NCI-H1694 treated with DMSO at 0.1 percent for 48 hours (cell line): ENCODE measurements around the gene IL32.
"Not testable (repeated sequence)": the region's sequence is repeated elsewhere in the genome, so short reads cannot be mapped to it uniquely, and the experiment has no call there.

ENCODE experiments used
- DNase-seq: peaks from one replicate; lab custom pipeline; 2025; lab: John Stamatoyannopoulos, UW

The IL32 gene

DNA sequence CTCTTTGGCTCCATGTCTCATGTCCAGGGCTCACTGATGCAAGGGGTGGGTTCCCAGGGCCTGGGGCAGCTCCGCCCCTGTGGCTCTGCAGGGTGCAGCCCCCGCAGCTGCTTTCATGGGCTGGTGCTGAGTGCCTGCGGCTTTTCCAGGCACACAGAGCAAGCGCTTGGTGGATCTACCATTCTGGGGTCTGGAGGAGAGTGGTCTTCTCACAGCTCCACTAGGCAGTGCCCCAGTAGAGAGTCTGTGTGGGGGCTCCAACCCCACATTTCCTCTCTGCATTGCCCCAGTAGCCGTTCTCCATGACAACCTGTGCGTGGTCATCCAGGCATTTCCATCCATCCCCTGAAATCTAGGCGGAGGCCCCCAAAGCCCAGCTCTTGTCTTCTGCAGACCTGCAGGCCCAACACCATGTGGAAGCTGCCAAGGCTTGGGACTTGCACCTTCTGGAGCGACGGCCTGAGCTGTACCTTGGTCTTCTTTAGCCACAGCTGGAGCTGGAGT lies 5.2 kb downstream of the IL32 start:
- no peak for DNase-seq

DNA sequence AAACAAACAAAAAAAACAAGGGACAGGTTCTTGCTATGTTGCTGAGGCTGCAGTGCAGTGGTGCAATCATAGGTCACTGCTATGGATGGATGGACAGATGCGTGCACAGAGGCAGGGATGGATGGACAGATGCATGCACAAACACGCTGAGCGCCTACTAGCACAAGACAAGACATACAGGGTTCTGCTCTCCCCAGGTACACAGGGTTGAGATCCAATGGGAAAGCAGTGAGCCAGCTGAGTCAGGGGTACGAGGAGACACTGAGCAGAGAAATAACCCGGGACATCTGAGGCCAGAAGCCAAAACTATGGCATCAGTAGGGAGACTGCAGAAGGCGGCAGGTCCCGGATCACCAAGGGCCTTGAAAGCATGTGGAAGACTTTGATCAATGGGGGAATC lies 6.2 kb downstream of the IL32 start:
- DNase-seq: no peak

DNA sequence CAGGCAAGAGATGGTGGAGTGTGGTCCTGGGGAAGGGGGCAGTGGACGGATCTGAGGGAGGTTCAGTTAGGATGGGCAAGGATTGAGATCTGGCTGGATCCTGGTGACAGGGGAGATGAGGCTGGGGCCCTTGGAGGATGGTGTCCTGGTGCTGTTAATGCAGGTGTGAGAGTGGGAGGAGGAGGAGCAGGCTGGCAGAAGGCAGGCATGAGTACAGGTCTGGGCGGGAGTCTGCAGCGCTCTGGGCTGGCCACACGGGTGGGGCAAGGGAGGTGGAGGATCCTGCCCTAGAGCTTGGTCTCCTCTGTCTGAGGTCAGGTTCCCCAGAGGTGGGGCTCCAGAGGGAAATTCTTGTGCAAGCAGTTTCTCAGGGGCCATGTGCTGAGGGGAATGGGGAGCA lies 6.7 kb downstream of the IL32 start:
- DNase-seq: not testable (repeated sequence)

DNA sequence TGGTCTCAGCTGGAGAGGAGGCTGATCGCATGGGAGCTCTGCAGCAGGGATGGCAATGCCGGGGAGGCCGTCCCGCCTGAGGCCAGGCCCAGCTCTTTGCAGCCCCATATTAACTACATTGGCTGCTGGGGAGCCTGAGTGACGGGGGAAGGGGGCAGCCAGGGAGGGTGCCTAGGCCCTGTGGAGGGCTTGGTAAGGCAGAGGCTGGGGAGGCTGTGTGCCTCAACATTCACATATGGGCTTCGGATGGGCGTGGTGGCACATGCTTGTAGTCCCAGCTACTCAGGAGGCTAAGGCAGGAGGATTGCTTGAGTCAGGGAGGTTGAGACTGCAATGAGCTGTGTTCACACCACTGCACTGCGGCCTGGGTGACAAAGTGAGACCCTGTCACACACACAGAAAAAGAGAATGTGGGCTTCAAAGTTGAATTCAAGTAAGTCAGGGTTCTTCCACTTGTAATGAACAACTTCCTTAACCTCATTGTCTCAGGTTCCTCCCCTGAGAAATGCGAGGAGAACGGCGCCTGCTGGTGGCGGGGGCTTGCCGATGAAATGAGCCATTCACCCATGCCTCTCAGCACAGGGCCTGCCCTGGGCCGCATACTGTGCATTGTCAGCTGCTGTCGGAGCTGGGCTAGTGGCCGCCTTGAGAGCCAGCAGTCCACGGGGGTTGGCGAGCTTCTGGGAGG lies 7.3 kb downstream of the IL32 start:
- not testable (repeated sequence) for DNase-seq

DNA sequence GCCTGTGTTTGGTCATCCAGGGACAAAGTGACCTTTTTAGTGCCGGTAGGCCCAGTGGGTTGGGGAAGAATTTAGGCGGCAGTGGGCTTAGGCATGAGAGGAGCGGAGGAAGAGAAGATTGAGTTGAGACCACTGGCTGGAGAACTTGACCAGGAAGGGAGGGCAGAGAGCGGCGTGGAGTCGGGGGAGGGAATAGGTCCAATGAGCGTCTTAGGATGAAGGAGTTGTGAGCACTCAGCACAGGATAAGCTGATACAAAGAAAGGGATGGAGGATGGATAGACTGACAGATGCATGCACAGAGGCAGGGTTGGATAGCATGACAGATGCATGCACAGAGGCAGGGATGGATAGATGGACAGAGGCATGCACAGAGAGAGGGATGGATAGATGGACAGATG lies 8.0 kb downstream of the IL32 start:
- DNase-seq: no peak

DNA sequence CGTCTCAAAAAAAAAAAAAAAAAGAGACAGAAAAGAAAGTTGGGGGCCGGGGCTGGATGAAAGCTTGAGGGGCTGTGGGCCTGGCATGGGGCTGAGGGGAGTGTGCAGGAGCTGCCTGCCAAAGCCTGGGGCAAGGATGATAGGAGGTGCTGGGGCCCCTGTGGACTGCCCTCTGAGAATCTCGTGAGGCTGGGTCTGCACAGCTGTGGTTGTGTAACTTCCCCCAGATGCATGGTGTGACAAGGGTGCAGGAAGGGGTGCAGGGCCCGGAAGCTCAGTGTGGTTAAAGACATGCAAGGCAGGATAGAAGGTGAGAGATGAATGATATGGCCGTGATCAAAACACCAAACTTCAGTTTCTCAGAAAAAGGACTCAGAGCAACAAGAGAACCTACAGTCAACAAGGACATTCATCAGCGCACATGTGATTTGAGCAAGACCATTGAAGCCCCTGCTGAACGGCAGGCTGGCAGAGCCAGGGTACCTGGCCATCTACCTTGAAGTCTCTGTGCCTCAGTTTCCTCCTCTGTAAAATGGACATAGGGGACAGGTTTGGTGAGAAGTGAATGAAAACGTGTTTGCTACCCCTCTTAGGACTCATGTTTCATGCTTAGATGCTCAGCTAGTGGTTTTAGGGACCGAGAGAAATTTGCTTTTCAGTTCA lies 9.6 kb downstream of the IL32 start:
- no peak for DNase-seq

DNA sequence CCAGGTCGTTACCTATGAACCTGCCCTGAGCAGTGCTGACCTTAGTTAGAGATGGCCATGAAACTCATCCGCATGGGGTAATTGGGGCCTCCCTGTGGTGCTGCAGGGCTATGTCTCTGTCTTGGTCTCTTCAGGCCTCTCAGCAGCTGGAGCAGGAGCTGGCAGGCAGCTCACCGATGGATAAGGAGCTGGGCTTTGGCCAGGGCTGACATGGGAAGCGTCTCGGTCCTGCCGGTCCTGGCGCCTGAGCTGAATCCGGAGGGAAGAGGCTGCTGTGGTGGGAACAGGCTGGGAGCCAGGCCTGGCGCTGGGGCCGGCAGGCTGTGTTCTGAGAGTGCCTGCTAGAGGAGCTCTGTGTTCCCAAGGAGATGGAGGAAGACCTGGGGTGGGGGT lies 10.1 kb downstream of the IL32 start:
- DNase-seq: no peak

DNA sequence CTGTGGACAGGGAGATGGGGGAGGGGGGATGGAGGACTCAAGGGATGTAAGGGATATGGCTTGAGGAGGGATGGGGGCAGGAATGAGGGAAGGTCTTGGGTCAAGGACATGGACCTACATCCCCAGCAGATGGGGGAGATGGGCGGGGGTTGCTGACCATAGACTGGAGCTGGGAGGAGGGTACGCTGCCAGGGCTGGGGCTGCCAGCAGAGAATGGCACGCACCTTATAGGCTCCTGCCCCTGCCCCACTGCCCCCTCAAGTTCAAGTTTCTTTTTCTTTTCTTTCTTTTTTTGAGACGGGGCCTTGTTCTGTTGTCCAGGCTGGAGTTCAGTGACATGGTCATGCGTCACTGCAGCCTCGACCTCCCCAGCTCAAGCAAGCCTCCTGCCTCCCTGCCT lies 10.5 kb downstream of the IL32 start:
- not testable (repeated sequence) for DNase-seq

DNA sequence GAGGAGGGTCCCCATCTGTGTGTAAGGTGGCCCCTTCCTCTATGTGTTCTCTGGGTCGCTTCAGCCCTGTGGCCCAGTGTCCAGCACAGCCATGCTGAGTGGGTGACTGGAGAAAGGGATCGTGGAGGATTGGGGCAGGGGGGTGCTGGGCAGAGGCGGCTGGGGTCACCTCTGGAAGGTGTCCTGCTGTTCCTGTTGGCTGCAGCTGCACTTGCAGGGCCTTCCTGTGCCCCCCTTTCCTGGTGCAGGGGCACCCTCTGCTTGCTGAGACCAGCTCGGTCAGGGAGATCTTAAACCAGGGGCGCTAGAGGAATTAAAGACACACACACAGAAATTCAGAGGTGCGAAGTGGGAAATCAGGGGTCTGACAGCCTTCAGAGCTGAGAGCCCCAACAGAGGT lies 11.1 kb downstream of the IL32 start:
- DNase-seq: no peak

DNA sequence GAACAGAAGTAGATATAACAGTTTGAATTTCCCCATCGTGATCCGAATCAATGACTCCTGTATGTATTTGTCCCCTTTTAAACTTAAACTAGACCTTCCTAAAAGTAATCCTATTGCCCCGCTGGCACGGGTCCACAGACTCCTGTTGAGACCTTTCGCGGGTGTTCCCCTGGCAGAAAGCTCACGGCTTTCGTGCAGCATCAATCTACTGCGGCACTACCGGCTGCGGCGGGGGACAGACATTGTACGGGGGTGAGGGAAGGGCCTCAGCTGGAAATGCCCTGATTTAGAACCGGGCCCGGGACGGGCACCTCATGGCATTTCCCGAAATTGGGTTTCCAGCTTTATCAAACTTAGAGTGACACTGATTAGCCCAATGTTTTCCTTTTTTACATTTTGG lies 14.6 kb downstream of the IL32 start:
- DNase-seq: no peak

DNA sequence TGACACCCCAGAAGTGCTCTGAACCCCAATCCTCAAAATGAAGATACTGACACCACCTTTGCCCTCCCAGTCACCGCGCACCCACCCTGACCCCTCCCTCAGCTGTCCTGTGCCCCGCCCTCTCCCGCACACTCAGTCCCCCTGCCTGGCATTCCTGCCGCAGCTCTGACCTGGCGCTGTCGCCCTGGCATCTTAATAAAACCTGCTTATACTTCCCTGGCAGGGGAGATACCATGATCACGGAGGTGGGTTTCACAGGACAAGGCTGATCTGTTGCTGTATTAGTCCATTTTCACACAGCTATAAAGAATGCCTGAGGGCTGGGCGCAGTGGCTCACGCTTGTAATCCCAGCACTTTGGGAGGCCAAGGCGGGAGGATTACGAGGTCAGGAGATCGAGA lies 16.5 kb downstream of the IL32 start:
- not testable (repeated sequence) for DNase-seq

DNA sequence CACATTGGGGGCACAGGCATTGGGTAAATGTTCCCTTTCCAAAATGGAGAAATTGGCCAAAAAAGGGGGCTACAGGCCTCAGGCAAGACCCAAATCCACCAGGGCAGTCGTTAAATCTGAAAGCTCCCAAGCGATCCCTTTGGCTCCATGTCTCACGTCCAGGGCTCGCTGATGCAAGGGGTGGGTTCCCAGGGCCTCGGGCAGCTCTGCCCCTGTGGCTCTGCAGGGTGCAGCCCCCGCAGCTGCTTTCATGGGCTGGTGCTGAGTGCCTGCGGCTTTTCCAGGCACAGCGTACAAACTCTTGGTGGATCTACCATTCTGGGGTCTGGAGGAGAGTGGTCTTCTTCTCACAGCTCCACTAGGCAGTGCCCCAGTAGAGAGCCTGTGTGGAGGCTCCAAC lies 18.0 kb downstream of the IL32 start:
- DNase-seq: not testable (repeated sequence)

DNA sequence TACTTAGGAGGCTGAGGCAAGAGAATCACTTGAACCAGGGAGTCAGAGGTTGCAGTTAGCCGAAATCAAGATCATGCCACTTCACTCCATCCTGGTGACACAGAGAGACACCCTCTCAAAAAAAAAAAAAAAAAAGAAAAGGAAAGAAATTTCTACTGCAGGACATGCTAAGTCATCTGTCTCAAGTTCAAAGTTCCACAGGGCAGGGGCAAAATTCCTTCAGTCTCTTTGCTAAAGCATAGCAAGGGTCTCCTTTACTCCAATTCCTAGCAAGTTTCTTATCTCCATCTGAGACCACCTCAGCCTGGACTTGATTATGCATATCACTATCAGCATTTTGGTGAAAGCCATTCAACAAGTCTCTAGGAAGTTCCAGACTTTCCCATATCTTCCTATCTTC lies 19.1 kb downstream of the IL32 start:
- DNase-seq: no peak

DNA sequence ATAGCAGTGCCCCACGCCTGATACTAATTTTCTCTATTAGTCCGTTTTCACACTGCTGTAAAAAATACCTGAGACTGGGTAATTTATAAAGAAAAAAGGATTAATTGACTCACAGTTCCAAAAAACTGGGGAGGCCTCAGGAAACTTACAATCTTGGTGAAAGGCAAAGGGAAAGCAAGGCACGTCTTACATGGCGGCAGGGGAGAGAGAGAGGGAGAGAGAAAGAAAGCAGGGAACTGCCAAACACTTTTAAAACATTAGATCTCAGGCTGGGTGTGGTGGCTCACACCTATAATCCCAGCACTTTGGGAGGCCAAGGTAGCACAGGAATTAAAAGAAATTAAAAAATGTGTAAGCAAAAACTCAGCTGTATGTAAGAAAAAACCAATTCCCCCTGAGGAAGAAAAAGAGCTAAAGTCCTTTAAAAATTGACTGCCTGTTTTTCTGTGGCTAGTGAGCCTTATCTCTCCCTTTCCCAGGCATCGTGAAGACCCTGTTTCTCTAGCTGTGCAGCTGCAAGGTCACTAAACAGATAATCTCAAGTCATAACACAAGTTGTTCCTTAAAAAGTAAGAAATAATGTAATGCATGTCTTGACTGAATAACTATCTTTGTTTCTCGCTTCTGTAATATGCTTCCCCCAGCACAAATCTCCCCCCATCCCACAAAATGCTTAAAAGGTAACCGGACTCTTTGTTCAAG lies 19.7 kb downstream of the IL32 start:
- DNase-seq: no peak

DNA sequence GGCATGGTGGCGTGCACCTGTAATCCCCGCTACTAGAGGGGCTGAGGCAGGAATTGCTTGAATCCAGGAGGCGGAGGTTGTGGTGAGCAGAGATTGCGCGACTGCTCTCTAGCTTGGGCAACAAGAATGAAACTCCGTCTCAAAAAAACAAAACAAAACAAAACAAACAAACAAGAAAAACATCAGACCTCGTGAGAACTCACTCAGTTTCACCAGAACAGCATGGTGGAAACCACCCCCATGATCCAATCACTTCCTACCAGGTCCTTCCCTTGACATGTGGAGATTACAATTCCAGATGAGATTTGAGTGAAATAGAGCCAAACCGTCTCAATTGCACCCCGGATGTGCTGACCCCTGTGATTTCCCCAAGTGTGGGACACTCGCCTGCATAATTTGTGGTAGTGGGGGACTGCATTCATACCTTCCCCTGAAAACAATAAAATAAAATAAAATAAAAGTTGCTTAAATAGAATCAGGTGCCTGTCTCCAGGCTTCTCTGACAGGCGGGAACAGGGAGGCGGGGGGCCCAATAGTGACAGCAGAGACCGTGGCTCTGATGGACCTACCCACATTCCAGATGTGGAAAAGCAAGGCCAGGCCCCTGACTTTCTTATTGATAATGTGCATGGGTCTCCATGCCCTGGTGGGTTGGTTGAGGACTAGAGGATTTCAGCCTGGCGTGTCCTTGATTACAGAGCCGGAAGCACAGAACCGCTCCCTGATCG lies 20.6 kb downstream of the IL32 start:
- no peak for DNase-seq

DNA sequence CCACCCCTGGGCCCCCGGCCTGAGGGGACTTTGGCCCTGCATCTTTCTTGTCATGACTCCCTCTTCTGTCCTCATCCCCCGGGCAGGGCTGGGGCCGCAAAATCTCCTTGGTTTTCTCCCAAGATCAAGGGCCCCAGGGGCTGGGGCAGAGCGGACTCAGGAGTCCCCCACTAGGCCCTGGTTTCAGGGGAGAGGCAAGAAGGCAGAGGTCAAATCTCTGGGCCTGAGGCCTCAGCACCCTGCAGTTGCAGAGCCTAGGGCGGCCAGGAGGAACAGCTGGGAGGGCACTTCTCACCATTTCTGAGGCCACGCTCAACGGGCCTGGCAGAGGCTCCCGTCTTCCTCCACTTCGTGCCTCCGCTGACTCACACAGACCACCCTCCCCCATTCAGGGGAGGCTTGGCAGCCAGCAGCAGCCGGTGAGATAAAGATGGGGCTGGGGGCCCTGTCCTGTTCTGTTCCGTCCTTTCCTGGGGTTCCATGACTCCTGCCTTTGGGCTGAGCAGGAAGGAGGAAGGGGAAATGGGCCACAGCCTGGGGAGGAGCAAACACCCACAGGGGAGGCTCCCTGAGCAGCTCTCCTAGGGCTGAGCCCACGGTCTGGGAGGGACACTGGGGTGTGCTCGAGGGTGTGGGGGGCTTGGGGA lies 21.3 kb downstream of the IL32 start:
- DNase-seq: no peak

DNA sequence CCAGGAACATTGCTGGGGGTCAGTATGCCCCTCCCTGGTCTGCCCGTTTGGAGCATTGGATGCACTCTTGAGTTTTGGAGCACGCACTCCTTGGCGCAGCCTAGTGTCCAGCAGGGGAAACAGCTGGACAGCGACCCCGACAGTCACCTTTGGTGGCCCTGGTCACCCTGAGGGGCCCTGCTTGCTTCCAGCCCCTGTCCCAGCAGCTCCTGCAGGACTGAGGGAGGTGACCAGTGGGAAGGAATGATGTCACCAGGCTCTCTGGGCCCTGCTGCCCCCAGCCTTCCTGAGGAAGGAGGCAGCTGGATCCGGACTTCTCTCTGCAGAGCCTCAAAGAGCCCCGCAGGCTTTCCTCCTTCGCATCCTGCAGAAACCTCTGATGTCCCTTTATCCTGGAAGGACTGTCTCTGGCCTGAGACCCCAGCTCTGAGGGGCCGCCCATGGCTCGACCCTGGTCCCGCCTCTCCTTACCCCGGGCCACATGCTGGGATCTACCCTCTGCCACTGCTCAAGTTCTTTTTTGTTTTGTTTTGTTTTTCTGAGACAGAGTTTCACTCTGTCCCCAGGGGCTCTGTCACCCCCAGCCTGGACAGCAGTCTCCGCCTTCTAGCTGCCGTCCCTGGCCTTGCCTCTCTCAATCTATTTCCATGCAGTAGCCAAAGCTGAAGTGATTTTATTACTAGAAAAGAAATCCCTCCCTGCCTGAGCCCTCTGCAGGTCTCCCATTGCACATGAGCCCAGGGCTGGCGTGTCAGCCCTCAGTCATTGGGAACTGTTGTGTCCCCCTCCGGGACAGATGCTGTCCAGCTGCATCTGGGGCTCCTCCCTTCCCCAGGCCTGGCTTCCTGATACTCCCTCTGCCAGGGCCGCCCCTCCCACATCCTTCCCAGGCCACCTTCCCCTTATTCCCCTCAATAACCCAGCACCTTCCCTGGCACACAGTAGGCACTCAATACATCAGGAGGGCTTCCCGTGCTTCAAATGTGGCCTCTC lies 22.1 kb downstream of the IL32 start:
- DNase-seq: no peak

DNA sequence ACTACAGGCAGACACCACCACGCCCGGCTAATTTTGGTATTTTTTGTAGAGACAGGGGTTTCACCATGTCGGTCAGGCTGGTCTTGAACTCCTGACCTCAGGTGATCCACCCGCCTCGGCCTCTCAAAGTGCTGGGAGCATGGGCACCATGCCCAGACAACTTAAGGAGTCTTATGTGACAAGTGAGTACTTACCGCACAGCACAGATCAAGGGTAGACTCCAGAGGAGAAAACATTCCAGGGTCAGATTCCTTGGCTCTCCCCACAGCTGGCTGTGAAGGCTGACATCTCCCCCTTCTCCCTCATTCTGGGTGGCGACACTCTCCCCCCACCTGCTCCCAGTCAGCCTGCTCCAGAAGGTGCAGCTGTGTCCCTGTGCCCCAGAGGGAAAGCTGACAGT lies 23.0 kb downstream of the IL32 start:
- no peak for DNase-seq

DNA sequence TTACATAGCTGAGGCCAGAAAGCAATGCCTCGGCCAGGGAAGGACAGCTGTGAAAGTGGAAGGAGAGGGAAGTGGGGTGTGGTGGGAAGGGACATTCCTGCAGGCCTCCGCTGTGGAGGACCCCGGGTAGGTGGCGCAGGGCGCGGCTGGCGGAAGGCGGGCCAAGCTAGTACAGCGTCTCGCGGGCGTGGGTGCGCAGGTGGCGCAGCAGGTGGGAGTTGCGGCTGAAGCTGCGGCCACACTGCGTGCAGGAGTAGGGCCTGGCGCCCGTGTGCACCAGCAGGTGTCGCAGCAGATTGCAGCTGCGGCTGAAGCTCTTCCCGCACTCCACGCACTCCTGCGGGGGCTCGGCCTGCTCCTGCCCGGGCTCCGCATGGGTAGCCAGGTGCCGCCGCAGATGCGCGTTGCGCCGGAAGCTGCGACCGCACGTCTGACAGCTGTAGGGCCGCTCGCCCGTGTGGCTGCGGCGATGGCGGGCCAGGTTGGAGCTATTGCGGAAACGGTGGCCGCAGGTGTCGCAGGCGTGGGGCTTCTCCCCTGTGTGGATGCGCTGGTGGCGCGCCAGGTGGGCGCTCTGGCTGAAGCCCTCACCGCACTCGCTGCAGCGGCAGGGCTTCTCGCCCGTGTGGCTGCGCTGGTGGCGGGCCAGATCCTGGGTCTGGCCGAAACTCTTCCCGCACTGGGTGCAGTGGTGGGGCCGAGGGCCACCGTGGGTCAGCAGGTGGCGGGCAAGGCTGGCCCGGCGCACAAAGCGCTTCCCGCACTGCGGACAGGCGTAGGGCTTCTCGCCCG lies 23.7 kb downstream of the IL32 start:
- no peak for DNase-seq
